HL-60/S4 treated with phorbol 12-myristate 13-acetate at 8.2 ng/mL for 4 days and 3 days (cell line): ENCODE measurements around the gene ASAP3.
"Not testable (repeated sequence)": the region's sequence is repeated elsewhere in the genome, so short reads cannot be mapped to it uniquely, and the experiment has no call there.

Experiments used
- in situ Hi-C: fragments of 300-500 bp; cut with MboI; formaldehyde crosslinking; loops from 2 replicates; pipeline ENCODE4 v1.15.0; 2022; ENCODE audit warnings: low sequenced_read_pairs

ASAP3 gene

DNA sequence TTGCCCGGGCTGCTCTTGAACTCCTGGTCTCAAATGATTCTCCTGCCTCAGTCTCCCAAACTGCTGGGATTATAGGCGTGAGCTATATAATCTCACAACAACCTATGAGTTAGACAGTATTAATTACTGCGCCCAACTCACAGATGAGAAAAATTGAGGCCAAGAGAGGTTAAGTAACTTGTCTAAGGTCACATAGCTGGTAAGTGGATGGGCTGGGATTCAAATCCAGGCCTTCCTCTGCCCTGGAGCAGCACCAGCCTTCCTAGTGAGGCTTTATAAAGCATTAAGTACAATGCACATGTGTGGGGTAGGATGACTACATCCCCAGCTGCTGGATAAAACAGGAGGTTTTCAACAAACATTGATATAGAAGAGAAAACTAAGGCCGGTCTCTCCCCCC, 31.9 kb upstream of the ASAP3 start:
- in situ Hi-C loops = no loop called here

DNA sequence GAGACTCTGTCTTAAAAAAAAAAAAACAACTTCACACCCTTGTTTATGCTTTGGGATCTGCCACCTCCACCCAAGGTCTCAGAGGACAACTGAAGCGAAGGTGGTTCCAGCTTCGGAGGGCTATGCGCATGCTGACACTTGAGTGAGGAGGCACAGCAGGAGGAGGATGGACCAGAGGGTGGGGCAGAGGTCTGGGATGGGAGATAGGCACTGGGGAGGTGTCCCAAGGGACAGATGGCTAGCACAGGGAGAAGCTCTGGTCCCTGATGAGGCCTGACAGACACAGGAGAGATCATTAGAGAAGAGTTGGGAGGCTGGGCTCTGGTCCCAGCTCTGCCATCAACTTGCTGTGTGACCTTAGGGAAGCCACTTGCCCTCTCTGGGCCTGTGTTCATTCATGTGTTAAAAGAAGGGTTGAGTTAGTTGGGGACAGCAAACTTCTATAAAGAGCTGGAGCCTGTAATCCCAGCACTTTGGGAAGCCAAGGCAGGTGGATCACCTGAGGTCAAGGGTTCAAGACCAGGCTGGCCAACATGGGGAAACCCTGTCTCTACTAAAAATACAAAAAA, 30.2 kb upstream of the ASAP3 start:
- in situ Hi-C loops = no loop called here

DNA sequence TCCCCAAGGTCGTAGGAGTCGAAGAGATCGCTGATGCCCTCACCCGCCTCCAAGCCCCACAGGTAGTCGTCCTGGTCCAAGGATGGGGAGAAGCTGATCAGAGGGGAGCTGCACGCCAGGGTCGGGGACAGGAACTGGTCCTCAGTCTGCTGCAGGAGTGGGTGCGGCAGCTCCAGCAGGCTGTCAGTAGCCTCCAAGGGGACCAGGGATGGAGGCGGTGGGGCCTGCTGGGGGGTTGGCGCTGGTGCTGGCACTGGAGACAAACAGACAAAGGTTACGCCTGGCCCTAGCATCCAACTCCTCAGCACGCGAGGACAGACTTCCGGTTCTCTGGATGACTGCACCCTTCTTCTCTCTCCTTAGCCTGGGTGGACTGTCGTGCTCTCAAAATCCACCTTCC, 25.9 kb upstream of the ASAP3 start:
- in situ Hi-C loops = no loop called here

DNA sequence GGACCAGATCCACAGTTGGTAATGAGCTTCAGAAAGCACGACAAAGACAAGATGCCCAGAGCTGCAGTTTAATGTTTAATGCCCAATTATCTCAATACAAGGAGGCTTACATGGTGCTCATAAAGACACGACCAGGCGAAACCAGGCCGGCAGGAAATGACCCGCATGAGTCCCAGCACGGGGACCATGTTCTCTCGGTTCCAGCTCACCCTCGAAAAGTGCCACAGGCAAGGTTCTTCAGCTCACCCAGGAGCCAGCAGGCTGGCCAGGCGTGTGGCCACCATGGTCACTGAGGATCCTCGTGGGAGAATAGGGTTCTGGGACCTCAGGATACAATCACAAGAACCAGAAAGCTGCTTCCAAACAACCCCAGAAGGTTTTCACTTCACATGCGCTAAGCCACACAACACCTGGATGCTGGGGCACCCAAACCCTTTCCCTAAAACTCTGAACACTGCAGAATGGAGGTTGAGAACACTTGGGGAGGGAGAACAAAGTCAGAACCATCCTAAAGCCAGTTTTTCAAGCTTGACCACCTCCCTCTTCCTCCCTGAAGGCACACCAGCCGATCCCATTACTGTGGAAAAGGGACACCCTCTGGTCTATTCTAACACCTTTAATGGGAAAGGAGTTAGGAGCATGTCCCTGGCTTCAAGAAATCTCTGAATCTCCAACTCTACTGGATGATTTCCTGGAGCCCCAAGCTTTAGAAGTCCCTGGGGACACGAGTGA, 22.6 kb upstream of the ASAP3 start:
- in situ Hi-C loops = no loop called here

DNA sequence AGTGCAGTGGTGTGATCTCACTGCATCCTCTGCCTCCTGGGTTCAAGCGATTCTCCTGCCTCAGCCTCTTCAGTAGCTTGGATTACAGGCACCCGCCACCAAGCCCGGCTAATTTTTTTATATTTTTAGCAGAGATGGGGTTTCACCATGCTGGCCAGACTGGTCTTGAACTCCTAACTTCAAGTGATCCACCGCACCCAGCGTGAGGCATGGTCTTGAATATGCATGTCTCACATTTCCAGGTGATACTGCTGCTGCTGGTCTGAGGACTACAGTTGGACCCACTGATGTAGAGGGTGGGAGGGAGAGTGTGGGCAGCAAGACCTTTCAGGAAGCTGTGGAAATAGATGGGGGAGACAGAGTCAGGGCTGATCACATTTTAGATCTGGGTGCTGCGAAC, 21.9 kb upstream of the ASAP3 start:
- in situ Hi-C loops = no loop called here

DNA sequence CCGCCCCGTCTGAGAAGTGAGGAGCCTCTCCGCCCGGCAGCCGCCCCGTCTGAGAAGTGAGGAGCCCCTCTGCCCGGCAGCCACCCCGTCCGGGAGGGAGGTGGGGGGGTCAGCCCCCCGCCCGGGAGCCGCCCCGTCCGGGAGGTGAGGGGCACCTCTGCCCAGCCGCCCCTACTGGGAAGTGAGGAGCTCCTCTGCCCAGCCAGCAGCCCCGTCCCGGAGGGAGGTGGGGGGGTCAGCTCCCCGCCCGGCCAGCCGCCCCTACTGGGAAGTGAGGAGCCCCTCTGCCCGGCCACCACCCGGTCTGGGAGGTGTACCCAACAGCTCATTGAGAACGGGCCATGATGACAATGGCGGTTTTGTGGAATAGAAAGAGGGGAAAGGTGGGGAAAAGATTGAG, 20.2 kb upstream of the ASAP3 start:
- in situ Hi-C loops = not testable (repeated sequence)

DNA sequence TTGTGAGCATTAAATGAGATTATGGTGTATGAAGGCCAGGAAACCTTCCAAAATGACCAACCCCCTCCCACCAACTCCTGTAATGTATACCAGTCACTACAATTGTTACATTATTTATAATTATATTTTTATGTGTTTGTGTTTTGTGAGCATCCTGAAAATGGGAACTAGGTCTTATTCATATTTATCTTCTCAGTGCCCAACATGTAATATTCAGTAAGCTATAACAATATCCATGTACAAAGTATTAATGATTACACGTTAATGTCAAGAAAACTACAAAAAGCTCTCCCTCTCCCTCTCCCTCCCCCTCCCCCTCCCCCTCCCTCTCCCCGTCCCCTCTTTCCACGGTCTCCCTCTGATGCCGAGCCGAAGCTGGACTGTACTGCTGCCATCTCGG, 19.0 kb upstream of the ASAP3 start:
- in situ Hi-C loops = no loop called here

DNA sequence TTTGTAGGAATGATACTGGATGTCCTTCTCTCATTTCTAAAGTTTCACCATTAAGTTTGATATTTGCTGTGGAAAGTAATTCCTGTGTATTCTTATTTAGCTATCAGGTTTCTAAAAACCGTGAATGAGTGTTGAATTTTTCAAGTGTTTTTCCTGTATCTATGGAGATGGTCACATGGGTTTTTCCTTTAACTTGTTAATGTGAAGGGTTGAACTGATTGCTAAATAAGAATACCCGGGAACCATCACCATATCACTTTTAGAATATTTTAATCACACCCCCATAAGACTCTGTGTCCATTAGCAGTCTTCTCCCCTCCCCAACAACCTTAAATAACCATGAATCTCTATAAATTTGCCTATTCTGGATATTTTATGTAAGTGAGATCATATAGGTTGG, 16.5 kb upstream of the ASAP3 start:
- in situ Hi-C loops = no loop called here

DNA sequence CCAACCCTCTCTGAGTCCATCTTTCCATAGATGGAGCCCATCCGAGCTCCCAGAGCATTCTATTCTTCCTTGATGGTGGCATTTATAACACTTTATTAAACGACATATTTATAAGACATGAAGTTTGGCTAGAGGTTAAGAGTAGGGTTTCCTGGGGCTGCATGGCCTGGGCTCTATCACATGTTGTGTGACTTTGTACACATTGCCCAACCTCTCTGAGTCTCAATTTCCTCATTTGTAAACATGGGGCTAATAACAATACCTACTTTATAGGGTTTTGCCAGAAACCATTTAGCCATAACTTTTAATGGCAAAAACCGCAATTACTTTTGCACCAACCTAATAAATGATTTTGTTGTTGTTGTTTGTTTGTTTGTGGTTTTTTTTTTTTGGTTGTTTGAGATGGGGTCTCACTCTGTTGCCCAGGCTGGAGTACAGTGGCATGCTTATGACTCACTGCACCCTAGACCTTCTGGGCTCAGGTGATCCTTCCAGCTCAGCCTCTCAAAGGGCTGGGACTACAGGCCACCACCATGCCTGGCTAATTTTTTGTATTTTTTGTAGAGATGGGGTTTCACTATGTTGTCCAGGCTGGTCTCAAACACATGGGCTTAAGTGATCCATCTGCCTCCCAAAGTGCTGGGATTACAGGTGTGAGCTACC, 13.9 kb upstream of the ASAP3 start:
- in situ Hi-C loops = loop anchor here (5.0 kb wide), 1 partner anchor 44 kb away; no protein-coding TSS in a partner anchor

DNA sequence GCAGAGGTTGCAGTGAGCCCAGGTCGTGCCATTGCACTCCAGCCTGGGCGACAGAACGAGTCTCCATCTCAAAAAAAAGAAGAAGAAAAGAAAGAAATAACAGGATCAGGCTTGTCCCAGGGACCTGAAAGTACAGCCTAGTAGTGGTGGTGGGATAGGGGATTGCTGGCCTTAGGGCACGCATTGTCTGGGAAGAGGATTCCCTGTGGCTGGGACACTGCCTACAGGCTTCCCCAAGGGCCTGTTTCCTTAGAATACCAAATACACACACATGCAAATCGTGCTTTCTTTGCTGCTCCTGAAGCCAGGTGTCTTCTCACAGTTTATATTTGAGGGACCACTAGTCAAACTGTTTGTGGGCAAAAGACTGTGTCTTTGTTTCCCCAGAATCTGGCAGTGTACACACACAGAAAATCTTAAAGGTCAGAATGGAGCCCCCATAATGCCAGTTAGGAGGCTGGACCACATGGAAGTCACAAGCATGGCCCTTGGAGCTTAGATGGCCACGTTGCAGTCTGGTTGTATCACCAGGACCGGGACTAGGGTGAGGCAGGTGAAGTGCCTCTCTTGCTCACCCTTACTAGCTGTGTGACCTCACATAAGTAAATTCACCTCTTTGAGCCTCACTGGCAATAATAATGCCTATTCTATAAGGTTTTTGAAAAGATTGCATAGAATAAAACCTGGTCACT, 12.7 kb upstream of the ASAP3 start:
- in situ Hi-C loops = loop anchor here (5.0 kb wide), 1 partner anchor 46 kb away; no protein-coding TSS in a partner anchor

DNA sequence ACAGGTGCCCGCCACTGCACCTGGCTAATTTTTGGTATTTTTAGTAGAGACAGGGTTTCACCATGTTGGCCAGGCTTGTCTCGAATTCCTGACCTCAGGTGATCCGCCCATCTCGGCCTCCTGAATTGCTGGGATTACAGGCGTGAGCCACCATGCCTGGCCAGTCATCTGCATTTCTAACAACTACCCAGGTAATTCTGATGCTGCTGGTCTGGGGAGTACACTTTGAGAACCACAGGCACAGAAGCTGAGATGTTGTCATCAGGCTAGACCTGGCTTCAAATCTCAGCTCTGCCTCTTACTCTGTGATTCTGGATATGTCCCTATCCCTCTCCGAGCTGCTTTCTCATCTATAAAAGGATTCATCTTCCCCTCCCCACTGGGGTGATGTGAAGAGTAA, 10.9 kb upstream of the ASAP3 start:
- in situ Hi-C loops = loop anchor here (5.0 kb wide), 1 partner anchor 47 kb away; no protein-coding TSS in a partner anchor

DNA sequence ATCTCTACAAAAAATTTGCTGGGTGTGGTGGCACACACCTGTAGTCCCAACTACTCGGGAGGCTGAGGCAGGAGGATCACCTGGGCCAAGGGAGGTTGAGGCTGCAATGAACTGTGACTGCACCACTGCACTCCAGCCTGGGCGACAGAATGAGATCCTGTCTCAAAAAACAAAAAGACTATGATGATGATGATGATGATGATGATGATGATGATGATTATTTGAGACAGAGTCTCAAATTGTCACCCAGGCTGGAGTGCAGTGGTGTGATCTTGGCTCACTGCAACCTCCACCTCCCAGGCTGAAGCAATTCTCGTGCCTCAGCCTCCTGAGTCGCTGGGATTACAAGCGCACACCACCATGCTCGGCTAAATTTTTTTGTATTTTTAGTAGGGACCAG, 8.8 kb upstream of the ASAP3 start:
- in situ Hi-C loops = not testable (repeated sequence)

DNA sequence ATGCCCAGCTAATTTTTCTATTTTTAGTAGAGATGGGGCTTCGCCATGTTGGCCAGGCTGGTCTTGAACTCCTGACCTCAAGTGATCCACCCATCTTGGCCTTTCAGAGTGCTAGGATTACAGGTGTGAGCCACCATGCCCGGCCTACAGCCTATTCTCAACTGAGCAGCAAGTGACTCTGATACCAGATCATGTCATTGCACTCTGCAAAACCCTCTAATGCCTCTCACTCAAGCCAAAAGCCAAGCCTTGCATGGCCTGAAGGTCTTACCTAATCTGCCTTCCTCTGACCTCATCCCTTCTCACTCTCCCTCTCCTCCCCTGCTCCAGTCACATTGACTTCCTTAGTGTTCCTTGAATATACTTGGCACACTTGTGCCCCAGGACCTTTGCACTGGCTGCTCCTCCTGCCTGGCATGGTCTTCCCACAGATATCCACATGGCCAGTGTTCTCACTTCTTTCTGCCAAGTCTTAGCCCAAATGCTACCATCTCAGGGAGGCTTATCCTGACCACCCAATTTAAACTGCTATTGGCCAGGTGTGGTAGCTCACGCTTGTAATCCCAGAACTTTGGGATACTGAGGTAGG, 8.2 kb upstream of the ASAP3 start:
- in situ Hi-C loops = no loop called here

DNA sequence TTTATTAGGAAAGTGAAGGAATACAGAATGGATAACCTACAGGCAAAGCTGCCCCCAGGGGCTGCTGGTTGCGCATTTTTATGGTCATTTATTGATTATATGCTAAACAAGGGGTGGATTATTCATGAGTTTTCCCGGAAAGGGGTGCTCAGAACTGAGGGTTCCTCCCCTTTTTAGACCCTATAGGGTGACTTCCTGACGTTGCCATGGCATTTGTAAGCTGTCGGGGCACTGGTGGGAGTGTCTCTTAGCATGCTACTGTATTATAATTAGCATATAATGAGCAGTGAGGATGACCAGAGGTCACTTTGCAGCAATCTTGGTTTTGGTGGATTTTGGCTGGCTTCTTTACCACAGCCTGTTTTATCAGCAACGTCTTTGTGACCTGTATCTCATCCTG, 5.9 kb upstream of the ASAP3 start:
- in situ Hi-C loops = no loop called here

DNA sequence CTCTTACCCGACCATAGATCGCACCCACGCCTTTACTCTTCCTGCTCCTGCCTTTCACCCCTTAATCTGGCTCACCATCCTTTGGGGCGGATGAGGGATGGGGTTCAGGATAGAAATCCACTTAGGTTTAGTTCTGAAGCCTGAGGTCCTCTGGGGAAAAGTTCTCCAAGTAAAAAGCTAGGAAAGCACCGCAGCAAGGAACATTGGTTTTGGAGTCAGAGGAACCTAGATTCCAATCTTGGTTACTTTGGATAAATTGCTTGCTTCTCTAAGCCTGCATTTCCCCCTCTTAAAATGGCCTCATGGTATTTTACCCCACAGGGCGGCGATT, 988 bp upstream of the ASAP3 start:
- in situ Hi-C loops = no loop called here

DNA sequence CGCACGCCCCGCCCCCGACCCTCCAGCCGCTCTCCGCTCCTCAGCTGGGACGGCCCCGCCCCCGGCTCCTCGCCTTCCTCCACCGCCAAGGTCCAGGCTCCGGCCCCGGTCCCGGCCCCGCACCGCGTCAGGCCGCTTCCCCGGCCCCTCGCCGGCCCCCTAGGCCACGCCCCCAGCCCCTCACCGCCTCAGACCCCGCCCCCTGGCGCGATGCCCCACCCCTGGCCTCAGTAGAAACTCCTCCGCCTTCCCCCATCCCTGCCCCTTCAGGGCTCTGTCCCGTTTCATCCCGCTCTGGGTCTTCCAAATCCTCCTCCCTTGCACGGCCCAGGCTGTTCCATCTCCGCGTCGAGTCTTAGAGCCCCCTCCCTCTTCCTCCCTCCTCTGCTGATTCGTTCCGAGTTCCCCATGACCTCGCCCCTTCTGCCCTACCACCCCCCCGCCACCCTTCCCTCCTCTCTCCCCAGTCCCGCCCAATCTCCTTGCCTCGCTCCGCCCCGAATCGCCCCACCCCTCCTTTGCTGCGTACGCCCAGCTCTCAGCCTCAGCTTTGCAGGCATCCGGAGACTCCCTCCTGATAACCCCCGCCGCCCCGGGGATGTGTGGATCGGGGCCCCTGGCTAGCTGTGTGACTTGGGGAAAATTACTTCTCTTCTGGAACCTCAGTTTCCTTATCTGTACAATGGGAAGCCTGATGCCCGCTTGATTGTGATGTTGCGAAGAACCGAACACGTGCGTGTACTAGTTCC, 448 bp upstream of the ASAP3 start:
- in situ Hi-C loops = no loop called here

DNA sequence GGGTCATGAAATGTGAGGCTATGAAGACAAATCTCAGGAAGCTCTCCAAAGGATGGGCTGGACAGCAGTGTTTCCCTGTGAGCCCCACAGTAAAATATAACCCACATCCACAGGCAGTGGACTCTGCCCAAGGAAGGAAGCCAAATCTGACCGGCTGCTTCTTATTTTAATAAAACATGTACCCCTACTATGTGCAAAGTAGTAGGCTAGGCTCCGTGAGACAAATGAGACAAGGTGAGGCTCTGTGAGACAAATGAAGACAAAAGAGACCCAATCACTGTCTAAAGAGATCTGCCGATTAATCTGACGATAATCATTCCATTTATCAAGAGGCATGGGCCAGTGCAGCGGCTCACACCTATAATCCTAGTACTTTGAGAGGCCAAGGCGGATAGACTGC, 2.1 kb downstream of the ASAP3 start:
- in situ Hi-C loops = no loop called here

DNA sequence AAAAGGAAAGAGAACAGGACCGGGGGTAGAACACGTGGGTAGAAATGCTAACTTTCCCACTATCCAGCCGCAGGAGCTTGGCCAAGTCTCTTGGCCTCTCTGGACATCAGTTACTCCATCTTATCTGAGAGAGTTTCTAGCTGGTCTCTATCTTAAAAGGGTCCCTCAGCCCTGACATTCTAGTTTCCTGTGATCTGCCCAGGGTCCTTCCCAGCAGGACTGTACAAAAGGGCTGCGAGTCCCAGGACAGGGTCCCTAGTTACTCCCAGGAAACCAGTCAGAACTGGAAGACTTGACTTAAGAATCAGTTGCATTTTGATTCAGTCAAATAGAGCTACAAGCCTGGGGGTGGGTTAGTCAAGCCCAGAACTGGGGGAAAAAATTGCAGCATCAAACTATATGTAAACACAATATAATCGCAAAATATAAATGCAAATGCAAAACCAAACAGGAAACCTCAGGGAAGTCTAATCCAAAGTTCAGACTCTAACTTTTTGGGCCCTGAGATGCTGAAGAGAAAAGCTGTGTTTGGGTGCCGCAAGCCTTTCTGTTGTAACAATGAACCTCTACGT, 2.9 kb downstream of the ASAP3 start:
- in situ Hi-C loops = no loop called here

DNA sequence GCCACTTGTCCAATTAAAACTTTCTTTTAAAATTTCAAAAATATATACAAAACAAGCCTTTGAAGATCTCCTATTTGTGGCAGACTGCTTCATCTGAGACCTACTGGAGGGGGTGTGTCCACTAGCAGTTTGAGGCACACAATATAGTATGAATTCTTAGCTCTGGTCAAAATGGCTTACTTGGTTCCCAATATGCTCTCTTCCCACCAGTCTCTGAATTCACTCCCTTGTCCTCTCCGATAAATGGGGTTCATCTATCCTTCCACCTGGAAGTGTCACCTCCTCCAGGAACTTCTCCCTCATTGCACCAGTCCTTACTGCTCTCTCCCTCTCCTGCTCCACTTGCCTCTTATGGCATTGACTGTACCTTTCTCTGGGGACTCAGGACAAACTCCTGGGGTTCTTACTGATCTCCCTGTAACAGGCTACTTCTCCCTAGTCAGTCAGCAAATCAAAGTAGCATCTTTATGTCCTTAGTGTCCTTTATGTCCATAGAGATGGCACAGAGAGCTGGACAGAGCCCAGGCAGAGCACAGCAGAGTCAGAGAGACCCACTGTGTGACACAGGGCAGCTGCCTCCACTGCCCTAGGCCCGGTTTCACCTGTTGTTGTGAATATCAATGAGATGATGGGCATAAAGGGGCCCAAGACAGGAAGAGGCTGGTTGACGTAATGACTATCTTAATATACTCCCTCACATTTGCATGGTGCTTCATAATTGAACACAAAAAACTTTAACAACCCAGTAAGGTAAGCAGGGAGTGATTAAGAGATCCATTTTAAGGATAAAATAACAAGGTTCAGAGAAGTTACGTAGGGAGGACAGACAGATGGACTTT, 3.6 kb downstream of the ASAP3 start:
- in situ Hi-C loops = no loop called here

DNA sequence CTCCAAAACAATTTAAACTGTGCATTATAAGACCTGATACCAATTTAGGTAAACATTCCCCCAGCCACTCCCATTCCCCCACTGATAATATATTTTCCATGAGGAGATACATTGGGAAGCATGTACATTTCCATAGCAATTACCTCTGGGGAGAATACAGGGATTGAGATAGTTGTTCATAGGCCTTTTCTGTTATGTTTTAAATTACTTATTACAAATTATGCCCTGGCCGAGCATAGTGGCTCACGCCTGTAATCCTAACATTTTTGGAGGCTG, 4.4 kb downstream of the ASAP3 start:
- in situ Hi-C loops = no loop called here
